SW 1271 (cell line): Measurements from ENCODE around the gene RHBDL2.
"Not testable (repeated sequence)": the region's sequence is repeated elsewhere in the genome, so short reads cannot be mapped to it uniquely, and the experiment has no call there.

Source experiments
- DNase-seq, 2 experiments: peaks; one replicate each; lab custom pipeline; 2025; lab: John Stamatoyannopoulos, UW

Gene RHBDL2

GRCh38 chr1:38941527-38942019 lies at the start of gene RHBDL2:
TSS of gene RHBDL2 (minus strand) at chr1:38941830. CDS start at chr1:38919212, 22,618 bp downstream.
- DNase-seq = no peak

GRCh38 chr1:38990738-38991637 lies 49.4 kb upstream of the RHBDL2 start, which contains the start of gene AKIRIN1:
TSS of gene AKIRIN1 (plus strand) at chr1:38991276. CDS start at chr1:38991381, 105 bp downstream.
- peak; percentile 37 to 91 for DNase-seq

GRCh38 chr1:38990386-38990737 lies 48.7 kb upstream of the RHBDL2 start:
- no peak for DNase-seq

GRCh38 chr1:38989979-38990378 lies 48.3 kb upstream of the RHBDL2 start:
- DNase-seq = no peak

- not testable (repeated sequence) for DNase-seq
These were observed 37.8 kb upstream of the RHBDL2 start for GRCh38 chr1:38979380-38979779.

GRCh38 chr1:38978245-38978542 lies 36.6 kb upstream of the RHBDL2 start:
- DNase-seq = not testable (repeated sequence)

GRCh38 chr1:38977399-38978244 lies 36.0 kb upstream of the RHBDL2 start:
- not testable (repeated sequence) for DNase-seq

GRCh38 chr1:38973659-38974437 lies 32.2 kb upstream of the RHBDL2 start:
- no peak for DNase-seq

- not testable (repeated sequence) for DNase-seq
These were observed 31.5 kb upstream of the RHBDL2 start for GRCh38 chr1:38973145-38973544.

- DNase-seq = no peak
These were observed 22.5 kb upstream of the RHBDL2 start for GRCh38 chr1:38964140-38964548.

GRCh38 chr1:38962560-38962959 lies 20.9 kb upstream of the RHBDL2 start:
- no peak for DNase-seq

- DNase-seq = no peak
These were observed 20.5 kb upstream of the RHBDL2 start for GRCh38 chr1:38962113-38962512.

GRCh38 chr1:38958967-38959366 lies 17.3 kb upstream of the RHBDL2 start:
- peak in 1 of 2 experiments; percentile 11 for DNase-seq

- DNase-seq = no peak
These were observed 11.8 kb upstream of the RHBDL2 start for GRCh38 chr1:38953433-38953860.

- no peak for DNase-seq
These were observed 8.9 kb upstream of the RHBDL2 start for GRCh38 chr1:38950553-38950952.

- no peak for DNase-seq
These were observed 2.9 kb upstream of the RHBDL2 start for GRCh38 chr1:38944547-38944946.

GRCh38 chr1:38942664-38943428 lies 1.2 kb upstream of the RHBDL2 start:
- no peak for DNase-seq

- no peak for DNase-seq
These were observed 537 bp downstream of the RHBDL2 start for GRCh38 chr1:38941093-38941492.

- no peak for DNase-seq
These were observed 1.1 kb downstream of the RHBDL2 start for GRCh38 chr1:38940339-38941047.

- no peak for DNase-seq
These were observed 2.8 kb downstream of the RHBDL2 start for GRCh38 chr1:38938722-38939260.
